ENCODE measurements around the gene C1QTNF6.
"Not testable (repeated sequence)": the region's sequence is repeated elsewhere in the genome, so short reads cannot be mapped to it uniquely, and the experiment has no call there.

Gene C1QTNF6

GRCh38 chr22:37208401-37209139, 20.5 kb upstream of the C1QTNF6 start:
- no peak for DNase-seq (ENCODE audit: low read depth, low spot score)

GRCh38 chr22:37207981-37208380, 19.9 kb upstream of the C1QTNF6 start:
- no peak overlapping the region for H3K27ac ChIP-seq
- no peak for DNase-seq (ENCODE audit: low read depth, low spot score)

More at GRCh38 chr22:37208401-37209139, 20.5 kb upstream of the C1QTNF6 start:
- H3K27ac ChIP-seq, result no peak overlapping the region

GRCh38 chr22:37206841-37207821, 19.1 kb upstream of the C1QTNF6 start:
- no peak for DNase-seq (ENCODE audit: low read depth, low spot score)
- no peak overlapping the region for H3K27ac ChIP-seq

- H3K27ac ChIP-seq, result no peak overlapping the region
- DNase-seq (ENCODE audit: low read depth, low spot score), result no peak
Observed at GRCh38 chr22:37206118-37206840, 18.2 kb upstream of the C1QTNF6 start.

GRCh38 chr22:37205046-37205445, 17.0 kb upstream of the C1QTNF6 start:
- no peak for DNase-seq (ENCODE audit: low read depth, low spot score)
- no peak overlapping the region for H3K27ac ChIP-seq

GRCh38 chr22:37204045-37204655, 16.1 kb upstream of the C1QTNF6 start:
- no peak overlapping the region for H3K27ac ChIP-seq
- no peak for DNase-seq (ENCODE audit: low read depth, low spot score)

GRCh38 chr22:37203354-37204044, 15.5 kb upstream of the C1QTNF6 start:
- no peak overlapping the region for H3K27ac ChIP-seq
- DNase-seq (ENCODE audit: low read depth, low spot score), result no peak

GRCh38 chr22:37202716-37203115, 14.7 kb upstream of the C1QTNF6 start:
- DNase-seq (ENCODE audit: low read depth, low spot score), result no peak
- no peak overlapping the region for H3K27ac ChIP-seq

- DNase-seq (ENCODE audit: low read depth, low spot score), result no peak
- no peak overlapping the region for H3K27ac ChIP-seq
Observed at GRCh38 chr22:37202001-37202555, 14.0 kb upstream of the C1QTNF6 start.

GRCh38 chr22:37201443-37201820, 13.4 kb upstream of the C1QTNF6 start:
- not testable (repeated sequence) for DNase-seq (ENCODE audit: low read depth, low spot score); H3K27ac ChIP-seq

GRCh38 chr22:37199760-37200108, 11.7 kb upstream of the C1QTNF6 start:
- DNase-seq (ENCODE audit: low read depth, low spot score), result no peak
- H3K27ac ChIP-seq, result peak overlapping the region; percentile 93

GRCh38 chr22:37199103-37199759, 11.2 kb upstream of the C1QTNF6 start:
- H3K27ac ChIP-seq, result peak overlapping the region; percentile 93
- DNase-seq (ENCODE audit: low read depth, low spot score), result peak; percentile 70

- DNase-seq (ENCODE audit: low read depth, low spot score), result no peak
- peak overlapping the region; percentile 93 for H3K27ac ChIP-seq
Observed at GRCh38 chr22:37198258-37199102, 10.4 kb upstream of the C1QTNF6 start.

GRCh38 chr22:37197451-37198257, 9.6 kb upstream of the C1QTNF6 start:
- DNase-seq (ENCODE audit: low read depth, low spot score), result peak; percentile 78
- H3K27ac ChIP-seq, result peak overlapping the region; percentile 93

GRCh38 chr22:37196539-37197450, 8.7 kb upstream of the C1QTNF6 start:
- peak overlapping the region; percentile 93 for H3K27ac ChIP-seq
- no peak for DNase-seq (ENCODE audit: low read depth, low spot score)

GRCh38 chr22:37195921-37196320, 7.9 kb upstream of the C1QTNF6 start:
- peak overlapping the region; percentile 93 for H3K27ac ChIP-seq
- DNase-seq (ENCODE audit: low read depth, low spot score), result no peak
